ENCODE measurements around the gene PAAF1.

The PAAF1 gene

DNA sequence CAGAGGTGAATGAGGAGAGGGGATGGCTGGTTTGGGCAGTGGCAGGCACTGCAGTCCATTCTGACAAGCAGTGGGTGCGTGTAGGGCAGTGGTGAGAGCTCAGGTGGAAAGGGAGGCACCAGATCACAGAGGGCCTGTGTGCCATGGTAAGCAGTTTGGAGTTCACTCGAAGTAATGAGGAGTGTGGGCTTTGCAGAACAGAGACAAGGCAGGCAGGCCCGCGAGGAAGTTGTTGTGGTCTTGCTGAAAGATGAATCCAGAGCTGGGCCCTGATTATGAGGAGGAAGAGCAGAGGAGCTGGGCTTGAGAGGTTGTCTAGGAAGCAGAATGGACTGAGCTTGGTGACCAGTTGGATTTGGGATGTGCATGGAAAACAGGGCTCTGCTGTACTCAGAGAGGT, 72.4 kb downstream of the PAAF1 start:
- DNase-seq, result no peak

DNA sequence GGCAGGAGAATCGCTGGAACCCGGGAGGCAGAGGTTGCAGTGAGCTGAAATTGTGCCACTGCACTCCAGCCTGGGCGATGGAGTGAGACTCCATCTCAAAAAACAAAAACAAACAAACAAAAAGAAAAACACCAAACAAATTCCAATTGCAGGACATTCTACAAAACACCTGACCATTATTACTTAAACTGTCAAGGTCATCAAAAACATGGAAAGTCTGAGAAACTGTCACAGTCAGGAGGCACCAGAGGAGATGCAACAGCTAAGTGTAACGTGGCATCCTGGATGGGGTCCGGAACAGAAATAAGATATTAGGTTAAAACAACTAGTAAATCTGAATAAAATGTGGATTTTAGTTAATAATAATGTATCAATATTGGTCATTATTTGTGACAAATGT, 73.1 kb downstream of the PAAF1 start:
- no peak for DNase-seq

DNA sequence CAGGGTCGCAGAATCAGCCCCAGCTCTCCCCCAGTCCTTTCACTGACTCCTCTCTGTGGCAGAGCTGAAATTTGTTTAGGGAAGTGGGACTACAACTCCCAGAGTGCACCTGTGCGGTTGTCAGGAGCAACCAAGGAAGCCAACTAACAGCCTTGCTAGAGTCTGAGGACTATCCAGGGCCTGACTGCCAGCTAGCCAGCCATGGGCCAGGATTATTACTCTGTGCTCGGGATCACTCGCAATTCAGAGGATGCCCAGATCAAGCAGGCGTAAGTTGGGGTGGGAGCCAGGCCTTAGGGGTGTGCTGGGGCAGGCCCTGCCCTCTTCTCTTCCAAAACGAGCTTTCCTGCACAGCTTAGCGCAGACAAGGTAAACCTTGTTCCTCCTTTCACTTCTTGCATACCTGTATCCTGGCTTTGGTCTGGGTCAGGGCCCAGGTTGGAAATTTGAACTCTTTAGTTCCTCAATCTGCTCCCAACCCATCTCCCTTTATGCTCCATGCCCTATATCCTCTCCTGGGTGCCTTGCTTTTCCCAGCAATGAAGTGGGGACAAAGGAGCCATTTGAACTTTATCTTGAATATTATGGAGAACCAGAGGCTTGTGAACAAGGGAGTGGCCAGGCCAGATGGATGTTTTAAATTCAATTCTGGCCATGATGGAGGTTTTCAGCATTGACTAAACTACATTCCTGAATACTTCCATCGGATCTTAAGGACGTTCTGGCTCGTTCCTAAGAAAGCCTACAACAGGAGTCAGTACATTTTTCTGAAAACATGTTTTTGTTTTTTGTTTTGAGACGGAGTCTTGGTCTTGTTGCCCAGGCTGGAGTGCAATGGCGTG, 74.3 kb downstream of the PAAF1 start, which contains the start of gene DNAJB13:
Gene DNAJB13, plus strand, starts transcription at position 158 of the 842 bp plus-strand sequence. Its CDS starts 44 bp downstream, at position 202.
- DNase-seq, result no peak

DNA sequence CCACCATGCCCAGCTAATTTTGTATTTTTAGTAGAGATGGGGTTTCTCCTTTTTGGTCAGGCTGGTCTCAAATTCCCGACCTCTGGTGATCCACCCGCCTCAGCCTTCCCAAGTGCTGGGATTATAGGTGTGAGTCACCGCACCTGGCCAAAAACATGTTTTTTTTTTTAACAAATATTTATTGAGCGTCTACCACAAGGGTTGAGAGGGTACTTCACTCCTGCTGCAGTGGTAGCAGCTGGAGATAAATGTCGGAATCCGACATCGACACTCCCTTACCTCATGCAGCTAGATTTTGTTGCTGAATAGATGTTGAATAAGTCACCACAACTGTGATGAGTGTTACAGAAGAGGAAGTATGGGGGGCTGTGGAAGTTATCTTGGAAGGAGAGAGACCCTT, 75.0 kb downstream of the PAAF1 start:
- no peak for DNase-seq

DNA sequence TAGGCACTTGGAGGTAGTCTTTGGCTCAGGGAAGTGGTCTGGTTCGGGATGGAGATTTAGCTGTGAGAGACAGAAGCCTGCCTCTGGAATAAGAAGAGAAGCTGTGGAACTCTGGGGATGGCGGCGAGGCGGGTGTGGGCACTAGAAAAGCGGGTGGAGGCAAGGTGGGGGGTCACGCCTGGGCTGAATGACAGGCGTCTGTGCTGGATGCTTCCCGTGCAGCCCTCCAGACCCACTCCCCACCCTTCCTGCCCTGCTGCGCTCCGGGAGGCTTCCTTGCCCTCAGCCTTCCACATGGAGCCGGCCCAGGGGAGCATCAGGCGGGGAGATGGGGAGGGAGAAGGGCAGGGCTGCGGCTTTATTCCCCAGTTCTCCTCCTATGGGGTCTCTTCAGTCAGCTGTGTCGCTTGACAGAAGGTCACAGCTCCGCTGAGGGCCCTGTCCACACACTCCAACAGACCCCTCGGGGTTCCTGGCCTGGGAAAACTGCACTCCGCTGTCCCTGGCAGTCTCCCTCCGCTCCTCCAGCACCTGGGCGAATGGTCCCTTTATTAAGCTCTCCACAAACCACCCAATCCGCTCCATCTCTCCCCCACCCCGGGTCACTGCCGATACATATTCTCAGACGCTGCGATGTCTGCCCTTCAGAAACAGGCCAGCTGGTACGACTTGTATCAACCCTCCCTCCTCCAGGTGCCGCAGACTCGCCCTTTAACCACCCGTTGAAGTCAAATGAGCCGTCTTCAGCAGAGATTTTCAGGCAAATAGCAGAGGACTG, 80.3 kb downstream of the PAAF1 start:
- DNase-seq, result no peak

DNA sequence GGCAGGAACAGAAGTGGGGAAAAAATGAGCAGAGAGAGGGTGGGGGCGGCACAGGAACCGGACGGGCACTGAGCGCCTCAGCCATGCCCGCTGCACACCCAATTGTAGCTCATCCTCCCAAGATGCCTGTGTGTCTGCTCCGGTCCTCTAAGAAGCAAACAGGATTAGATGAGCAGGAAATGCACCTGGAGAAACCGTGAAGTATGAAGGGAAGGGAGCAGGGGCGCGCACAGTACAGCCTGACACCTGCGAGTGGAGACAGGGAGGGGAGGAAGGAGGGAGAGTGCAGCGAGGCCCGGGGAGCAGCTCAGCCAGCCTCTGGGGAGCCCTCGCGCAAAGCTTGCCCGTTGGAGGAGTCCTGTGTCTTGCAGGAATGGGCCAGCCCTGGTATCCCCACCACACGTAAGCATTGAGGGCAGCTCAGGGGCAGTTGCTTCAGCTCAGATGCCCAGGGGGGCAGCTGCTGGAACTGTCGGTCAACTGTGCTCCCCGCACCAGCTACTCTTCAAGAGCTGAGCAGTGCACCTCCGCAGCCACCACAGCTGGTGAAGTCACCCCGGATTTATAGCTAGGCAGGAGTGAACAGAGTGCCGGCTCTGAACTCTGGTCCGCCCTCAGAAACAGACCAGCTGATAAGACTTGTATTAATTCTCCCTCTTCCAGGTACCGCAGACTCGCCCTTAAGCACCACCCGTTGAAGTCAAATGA, 81.0 kb downstream of the PAAF1 start:
- DNase-seq, result no peak

DNA sequence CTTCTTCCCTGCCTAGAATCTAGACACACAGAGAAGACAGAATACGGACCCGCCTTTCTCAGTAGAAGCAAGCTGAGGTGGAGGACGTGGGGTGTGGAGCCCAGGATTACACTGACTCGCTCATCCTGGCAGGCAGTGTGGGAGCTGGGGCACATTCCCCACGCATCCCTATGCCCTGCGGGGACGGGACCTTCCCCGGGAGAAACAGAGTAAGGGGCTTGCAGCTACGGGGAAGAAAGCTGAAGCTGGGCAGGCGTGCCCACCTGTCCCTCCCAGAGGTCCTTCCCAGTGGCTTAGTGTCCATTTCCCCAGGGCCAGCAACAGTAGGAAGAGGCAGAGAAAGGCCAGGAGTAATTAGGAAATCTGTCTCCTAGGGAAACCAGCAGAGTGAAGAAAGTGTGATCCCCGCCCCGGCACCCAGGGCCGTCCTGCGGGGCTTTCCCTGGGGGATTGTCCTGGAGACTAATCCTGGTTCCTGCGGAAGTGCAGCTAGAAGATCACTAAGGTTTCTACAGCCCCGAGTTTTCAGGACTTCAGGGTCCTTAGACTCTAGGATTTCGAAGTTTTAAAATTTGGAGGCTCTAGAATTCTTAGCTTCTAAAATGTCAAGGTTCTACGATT, 81.8 kb downstream of the PAAF1 start:
- DNase-seq, result no peak

DNA sequence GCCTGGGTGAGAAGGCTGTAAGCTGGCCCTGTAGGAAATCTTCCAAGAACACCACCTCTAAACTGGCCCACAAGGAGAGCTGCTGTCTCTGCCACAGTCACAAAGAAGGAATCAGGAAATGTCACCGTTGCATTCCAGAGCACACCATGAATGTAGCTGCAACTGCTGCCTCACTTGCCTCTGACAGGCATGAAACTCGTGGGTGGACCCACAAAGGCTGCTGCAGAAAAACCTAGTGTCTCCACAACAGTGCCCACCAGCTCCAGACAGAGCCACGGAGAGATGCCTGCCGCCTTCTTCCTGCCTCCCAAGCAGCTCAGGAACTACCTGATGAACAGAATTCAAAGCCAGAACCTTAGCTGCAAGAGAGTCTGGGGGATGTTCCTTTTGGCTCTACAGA, 84.5 kb downstream of the PAAF1 start:
- no peak for DNase-seq

DNA sequence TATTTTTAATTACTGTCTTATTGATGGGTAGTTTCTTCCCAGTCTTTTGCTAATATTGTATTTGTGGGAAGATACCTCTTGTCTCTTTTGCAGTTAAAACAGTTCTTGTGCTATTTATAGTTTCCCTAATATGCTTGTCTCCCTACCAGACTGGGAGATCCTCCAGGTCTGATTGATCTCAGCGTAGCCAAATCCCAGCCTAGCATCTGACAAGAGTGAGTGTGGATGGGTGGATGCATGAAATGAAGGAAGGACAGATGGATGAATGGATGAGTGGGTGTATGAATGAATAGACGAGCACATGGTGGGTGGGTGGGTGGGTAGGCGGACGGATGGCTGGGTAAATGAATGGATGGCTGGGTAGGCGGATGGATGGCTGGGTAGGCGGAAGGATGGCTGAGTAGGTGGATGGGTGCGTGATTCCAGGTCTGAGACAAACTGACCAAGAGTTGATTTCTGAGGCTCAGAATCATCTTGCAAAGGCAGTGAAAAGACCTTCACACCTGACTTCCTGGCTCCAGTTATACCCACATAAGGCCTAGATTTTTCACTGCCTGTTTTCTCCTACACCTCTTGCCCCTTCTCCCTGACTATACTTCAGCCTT, 85.4 kb downstream of the PAAF1 start:
- no peak for DNase-seq

DNA sequence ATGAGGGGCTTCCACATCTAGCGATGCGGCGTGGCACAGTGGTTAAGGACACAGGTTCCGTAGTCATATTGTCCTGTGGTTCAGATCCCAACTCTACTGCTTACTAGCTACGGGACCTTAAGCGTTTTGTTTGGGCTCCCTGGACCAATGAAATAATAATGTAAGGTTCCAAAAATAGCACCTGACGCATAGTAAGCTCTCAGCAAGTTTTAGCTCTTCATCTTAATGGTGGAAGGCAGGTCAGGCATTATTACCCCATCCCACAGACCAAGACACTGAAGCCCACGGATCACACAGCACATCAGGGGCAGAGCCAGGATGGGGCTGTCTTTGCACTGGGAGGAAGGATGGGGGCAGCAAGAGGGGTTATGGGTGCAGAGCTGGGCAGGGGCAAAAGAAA, 87.1 kb downstream of the PAAF1 start:
- DNase-seq, result no peak

DNA sequence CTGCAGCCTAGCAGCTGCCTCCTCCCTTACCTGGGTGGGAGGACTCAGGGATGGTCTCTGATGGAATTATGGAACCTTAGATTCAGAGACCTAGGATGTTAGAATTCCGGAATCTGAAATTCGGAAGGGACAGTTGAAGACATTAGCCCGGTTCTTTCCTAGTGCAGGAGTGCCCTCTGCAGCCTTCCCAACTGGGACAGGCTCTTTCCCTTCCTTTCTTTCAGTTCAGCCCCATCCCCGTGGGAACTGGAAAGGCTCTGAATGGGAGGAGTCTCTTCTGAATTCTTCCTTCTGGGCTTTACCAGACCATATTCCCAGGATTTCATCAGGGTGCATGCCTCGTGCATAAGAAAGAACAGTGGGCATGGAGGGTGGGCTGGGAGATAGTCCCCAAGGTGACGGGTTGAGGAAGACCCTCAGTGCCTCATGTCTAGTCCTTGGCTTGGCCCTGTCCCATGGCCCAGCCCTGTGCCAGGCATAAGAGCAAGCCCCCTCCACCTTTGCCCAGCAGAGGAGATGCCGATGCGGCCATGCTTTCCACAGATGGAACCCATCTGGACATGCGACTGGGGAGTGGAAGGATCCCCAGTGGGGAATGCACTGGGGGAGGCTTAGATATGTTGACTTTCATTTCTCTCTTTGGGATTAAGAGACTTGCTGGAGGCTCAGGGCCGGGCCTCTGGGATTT, 88.4 kb downstream of the PAAF1 start:
- DNase-seq, result no peak

DNA sequence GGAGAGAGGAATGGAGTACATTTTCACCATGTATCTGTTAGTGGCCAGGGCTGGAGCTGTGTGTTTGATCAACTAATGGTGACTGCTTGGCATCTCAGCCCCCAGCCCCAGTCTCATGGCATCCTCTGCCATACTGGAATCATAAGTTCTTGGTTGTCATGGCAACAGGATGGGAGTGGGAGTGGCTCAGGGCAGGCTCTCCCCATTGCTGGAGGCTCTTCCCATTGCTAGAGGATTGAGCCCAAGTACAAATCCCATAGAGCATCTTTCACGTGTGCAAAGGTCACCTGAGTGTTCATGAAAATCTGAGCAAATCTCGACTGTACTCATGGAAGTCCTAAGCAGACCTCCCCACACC, 88.9 kb downstream of the PAAF1 start:
- no peak for DNase-seq

DNA sequence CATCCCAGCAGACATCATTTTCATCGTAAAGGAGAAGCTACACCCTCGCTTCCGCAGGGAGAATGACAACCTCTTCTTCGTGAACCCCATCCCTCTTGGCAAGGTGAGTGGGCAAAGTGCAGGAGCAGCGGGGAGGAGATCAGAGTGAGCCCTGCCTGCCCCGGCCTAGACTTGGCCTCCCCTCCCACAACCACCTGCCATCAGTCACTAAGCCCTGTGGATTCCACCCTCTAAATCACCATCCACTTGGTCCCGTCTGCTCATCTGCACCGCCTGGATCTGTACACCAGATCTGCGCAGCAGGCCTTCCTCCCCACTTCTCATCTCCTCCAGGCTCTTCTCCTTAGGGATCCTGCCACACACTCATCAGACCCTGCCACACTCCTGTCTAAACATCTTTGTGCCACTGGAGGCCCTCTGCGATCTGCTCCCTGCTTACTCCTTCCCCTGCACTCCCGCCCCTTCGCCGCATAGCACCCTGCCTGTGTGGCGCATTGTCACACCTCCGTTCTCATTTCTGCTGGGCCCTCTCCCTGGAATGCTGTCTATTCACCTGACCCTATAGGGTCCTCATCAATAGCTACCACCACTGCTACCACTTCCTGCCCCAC, 91.7 kb downstream of the PAAF1 start:
- no peak for DNase-seq

DNA sequence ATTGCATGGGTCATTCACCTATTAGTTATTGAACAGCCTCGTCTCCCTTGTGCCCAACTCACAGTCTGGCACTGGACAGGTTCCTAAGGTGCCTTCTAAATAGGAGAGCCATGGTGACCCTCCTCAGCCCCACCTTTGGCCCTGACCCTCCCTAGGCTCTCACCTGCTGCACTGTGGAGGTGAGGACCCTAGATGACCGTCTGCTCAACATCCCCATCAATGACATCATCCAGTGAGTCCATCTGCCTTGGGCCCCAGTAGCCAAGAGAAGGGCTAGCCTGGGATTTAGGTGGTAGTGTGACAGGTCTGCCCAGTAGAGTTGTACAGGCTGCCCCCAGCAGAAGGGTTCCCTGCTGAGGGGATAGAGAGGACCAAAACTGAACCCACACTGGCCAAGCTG, 92.3 kb downstream of the PAAF1 start:
- peak; percentile 33 for DNase-seq

DNA sequence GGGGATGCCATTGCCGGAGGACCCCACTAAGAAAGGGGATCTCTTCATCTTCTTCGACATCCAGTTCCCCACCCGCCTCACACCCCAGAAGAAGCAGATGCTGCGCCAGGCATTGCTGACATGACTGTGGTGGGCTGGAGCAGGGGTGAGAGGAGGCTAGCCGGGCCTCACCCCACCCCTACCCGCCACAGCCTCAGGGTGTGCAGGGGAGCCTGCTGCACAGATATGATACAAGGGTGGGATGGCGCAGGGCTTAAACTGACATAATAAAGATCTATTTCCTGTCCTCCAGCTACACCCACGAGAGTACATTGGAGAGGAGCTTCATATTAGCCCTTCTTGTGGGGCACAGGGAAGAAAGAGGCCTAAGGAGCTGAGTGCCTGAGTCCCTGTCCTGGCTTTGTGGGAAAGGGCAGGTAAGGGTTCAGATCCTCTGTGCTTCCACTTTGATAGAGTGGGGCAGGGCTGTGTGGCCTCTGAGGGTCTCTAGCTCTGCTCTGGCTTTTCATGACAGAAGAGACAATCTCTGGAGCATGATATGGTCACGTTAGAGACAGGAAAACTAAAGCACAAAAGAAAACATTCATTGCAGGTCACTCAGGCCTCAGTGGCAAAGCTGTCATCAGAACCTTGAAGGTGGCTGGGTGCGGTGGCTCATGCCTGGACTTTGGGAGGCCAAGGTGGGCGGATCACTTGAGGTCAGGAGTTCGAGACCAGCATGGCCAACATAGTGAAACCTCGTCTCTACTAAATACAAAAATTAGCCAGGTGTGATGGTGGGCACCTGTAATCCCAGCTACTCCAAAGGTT, 93.4 kb downstream of the PAAF1 start:
- peak; percentile 65 for DNase-seq

DNA sequence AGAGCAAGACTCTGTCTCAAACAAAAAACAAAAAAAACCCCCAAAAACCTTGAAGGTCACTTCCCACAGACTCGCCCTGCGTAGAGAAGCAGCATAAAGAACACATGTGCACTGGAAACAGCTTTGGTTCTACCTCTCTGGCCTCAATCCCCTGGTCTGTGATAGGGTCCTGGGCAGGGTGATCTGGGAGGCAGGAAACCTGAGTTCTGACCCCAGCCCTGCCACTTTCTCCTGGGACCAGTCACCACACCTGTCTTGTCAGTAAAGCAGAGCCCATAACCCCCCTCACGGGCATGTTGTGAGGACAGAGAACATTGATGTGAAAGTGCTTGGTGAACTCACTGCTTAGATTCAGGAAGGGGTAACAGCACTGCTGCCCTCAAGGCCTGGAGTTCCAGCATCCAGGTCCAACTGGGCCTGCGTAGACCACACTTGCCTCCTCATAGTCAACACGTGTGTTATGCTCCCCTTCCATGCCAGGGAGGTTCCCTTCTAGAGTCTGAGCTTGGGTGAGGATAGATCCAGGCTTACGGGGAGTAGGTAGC, 94.4 kb downstream of the PAAF1 start:
- peak; percentile 53 for DNase-seq

DNA sequence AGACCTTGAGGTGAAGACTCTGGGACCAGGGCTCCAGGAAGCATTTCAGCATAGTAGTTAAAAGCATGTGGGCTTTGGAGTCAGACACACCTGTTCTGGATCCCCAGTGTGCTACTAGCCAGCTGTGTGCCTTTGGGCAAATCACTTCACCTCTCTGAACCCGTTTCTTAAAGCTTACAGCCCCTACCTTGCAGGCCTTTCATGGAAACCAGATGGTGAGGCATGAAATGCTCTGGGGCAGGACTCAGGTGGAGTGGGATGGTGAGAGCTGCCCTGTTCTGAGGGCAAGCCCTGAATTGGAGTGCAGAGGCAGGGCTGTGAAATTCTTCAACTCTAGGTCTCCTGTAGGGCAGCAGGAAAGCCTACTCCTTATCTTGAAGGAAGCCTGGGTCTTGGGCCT, 95.4 kb downstream of the PAAF1 start:
- peak; percentile 44 for DNase-seq

DNA sequence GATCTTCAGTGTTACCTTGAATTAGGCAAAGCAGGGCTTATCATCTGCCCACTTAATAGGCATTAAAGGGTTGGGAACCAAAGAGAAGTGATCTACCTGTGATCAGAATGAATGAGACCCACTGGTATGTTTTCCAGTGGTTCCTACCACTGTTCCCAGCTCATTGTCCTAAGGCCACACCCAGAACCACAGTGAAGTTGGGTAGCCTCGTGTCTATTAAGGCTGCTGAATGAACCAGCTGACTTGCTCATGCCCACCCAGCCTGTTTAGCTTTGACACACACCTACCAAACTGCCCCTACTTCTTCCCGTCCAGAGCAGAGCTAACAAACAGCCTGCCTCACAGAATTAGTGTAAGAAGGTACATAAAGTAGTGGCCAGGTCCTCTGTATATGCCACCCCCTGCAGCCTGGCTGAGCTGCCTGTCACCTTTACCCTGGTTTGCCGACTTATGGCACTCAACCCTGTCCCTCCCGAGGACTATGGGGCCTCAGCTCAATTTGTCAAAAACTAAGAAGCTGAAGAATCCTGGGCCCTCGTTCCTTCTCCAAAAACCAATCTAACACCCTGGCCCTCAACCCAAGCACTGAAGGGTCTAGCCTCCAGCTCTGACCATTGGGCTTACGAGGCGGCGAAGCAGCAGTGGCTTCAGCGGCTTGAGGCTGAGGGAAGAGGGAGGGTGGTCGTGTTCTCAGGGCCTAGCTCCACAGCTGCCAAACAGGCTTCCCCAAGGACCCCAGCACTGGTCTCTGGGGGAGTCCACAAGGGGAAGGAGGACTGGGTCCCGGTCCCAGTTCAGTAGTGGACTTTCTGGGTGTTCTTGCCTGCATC, 96.0 kb downstream of the PAAF1 start:
- DNase-seq, result peak; percentile 42

All from CD4-positive, alpha-beta T cell treated with Interleukin-17A for 1 hour (primary cell).